CD4-positive, alpha-beta T cell treated with Interferon alpha-2 for 1 hour (primary cell): ENCODE data around the gene SLC2A9.
A peak's percentile ranks its signal among the peaks of the same experiment; 100 is the strongest.
"Not testable (repeated sequence)": the region's sequence is repeated elsewhere in the genome, so short reads cannot be mapped to it uniquely, and the experiment has no call there.

Experiments
- DNase-seq, 2 donors: peaks; one replicate each; pipeline ENCODE4 v3.0.0-alpha.2; 2020 to 2022

Gene SLC2A9

DNA sequence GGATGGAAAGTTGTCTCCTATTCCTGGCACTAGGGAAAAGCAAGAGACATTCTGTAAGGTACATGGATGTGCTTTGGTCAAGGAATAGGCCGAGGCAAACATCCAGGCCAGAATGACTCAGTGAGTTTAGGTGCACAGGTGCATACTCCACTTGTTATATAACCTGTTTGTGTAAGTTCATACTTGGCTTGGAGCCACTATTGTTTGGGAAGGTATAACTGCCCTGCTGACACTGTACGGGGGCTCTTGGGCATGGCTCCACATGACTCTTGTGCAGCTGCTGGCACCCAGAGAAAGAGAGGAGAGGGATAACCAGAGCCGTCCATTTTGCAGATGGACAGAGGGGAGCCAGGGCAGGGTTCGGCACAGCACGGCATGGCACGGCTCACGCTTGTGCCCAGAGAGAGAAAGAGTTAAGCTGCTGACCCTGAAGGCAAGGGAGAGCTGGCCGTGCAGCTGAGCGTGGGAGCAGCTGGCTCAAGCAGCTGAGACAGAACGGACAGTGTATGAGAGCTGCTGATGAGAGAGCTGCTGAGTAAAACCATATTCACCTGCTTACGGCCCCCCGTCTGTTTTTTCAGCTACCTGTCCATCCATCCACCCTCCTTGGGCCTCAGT, 98.0 kb downstream of the SLC2A9 start:
- no peak for DNase-seq

DNA sequence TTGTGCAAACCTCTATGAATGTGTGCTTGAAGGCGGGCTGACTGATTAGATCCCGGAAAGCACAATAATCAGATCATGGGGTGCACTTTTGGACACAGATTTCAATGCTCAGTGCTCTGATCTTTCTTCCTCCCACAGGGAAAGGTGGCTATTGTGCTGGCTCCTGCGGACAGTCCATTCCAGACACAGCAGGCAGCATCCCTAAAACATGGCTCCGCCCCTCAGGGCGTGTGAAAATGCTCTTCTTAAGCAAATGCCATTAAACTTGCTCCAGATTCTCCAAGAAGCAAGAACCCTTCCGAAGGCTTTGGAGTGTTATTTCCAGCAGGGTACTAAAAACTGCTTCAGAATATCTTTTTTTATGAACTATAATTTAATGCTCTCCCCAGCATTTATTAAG, 100.0 kb downstream of the SLC2A9 start:
- no peak for DNase-seq

- DNase-seq = no peak
Observed at GRCh38 chr4:9920029-9920428, 101.3 kb downstream of the SLC2A9 start.

- DNase-seq = no peak
Observed at GRCh38 chr4:9919047-9919446, 102.2 kb downstream of the SLC2A9 start.

DNA sequence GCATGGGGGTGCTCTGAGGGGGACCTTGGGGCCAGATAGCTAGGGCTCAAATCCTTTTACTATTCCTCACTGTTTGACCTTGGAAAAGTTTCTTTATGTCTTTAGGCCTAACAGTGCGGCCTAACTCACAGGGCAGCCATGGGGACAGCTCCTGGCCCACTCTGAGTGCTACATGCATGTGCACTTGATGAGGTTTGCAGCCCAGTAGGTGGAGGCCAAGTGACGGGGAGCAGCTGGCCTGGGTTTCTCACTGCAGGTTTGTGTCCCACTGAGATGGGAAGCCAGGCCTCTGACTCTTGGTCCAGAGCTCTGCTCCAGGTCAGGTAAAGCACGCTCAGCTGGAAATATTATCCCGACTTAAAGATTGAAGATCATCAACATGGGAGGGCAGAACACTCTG, 102.8 kb downstream of the SLC2A9 start:
- no peak for DNase-seq

DNA sequence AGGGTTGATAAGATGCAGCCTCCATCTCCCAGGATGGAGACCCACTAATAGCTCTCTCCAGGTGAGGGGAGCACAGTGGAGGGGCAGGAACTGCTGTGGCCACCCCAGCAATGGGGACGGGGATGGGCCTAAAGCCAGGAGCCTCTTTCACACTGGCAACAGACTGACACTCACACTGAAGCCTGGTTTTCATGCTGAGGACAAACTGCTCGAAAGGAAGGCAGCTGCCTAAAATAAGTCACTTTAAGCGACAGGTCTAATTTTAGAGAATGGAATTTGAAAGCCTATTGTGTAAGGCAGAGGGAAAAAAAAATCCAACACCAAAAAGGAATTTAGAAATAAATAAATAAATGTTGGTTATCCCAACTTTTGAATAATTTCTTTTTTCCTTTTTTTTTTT, 104.4 kb downstream of the SLC2A9 start:
- no peak for DNase-seq

DNA sequence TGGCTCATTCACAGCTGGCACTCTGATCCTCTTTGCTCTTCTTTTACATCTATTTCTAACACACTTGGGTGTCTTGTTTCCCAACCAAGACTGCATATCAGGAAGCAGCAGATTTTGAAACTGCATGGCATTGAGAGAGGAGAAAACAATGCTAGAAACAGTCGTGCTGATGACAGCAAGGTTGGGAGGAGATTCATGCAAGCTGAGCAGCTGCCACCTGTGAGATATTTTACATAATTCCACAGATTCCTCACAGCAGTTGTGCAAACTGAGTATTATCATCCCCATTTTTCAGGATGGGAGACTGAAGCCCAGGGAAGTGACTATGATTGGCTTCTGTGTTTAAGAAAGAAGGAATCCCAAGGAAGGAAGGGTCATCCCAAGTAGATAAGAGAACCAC, 105.0 kb downstream of the SLC2A9 start:
- DNase-seq = no peak

DNA sequence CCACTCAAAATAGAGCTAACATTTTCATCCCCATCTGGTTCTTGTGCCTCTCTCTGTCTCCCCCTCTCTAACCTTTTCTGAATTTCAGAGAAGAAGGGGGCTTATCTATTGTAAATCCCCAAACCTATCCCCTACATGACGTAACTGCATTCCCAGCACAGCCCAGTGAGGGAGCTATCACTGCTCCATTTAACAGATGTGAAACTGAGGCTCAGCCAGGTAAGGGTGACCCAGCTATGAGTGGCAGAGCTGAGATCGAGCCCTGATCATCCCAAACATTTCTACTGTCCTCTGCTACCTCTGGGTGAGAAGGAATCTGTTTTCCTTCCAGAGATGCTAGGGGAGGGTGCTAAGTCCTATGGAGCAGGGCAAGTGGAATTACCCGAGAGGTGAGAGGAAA, 107.5 kb downstream of the SLC2A9 start:
- no peak for DNase-seq

DNA sequence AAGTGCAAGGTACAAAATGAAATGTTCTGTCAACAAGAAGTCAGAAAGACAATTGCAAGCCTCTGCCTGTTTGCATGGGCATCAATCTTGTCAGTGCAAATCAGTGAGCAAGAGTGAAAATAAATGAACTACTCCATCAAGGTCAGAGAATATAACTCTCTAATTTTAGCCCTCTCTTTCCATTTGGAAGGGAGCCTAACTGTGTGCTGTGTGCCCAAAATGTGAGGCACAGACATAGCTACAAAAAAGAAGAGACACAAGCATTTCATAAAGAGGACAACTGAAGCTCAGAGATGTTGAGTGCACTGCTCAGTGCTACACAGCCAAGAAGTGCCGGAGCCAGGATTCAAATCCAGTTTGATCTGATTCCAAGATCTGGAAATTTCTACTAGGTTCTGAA, 114.3 kb downstream of the SLC2A9 start:
- no peak for DNase-seq

- no peak for DNase-seq
Observed at GRCh38 chr4:9904976-9905587, 116.2 kb downstream of the SLC2A9 start.

GRCh38 chr4:9903317-9903716, 118.0 kb downstream of the SLC2A9 start:
- no peak for DNase-seq

DNA sequence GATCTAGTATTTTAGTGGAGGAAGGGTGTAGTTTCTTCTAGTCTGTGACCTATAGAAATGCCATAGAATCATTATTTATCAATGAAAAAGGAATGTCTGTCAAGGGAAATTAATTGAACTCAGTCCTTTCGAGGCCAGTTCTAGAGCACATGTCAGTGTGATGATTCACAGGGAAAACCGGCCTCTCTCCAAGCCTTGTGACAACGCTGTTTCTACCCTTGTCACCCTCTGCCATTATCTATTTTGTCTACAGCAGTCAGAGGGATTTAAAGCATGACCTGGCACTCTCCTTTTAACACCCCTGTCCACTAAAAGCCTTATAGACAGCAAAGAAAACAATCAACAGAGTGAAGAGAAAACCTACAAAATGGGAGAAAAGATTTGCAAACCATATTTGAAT, 120.0 kb downstream of the SLC2A9 start:
- no peak for DNase-seq

DNA sequence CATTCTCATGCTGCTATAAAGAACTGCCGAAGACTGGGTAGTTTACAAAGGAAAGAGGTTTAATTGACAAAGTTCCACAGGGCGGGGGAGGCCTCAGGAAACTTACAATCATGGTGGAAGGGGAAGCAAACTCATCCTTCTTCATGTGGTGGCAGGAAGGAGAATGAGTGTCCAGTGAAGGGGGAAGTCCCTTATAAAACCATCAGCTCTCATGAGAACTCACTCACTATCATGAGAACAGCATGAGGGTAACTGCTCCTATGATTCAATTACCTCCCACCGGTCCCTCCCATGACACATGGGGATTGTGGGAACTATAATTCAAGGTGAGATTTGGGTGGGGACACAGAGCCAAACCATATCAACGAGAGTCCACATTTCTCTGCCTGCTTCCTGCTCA, 120.7 kb downstream of the SLC2A9 start:
- DNase-seq = not testable (repeated sequence)

- no peak for DNase-seq
Observed at GRCh38 chr4:9899306-9900055, 121.8 kb downstream of the SLC2A9 start.

DNA sequence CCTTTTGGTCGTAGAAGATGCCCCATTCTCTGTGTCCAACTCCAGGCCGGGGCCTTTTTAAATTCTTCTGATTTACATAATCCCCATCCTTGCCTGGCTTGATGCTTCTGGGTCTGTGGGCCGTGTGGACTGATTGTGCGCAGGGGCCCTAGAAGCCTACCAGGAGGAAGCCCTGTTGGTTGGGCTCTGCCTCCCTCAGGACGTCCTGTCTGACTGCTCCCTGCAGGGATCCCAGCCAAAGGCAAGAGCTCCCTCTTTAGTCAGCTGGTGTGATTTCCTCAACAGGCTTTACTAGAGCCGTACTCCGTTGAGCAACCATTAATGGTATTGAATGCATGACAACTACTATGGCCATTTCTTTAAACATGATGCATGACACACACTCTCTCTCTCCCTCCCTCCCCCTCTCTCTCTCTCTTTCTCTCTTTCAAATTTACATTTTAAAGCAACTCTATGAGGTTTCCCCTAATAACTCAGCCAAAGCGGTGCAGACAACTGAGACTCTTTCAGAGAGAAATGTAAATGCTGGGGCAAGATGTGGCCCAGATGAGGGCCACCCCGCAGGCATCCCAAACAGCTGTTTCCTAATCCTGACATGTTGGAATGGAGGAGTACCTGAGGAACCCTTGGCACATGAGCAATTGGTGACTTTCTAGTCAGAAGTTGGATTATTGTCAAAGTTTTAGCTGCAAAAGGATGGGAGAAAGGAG, 122.5 kb downstream of the SLC2A9 start:
- DNase-seq = no peak

DNA sequence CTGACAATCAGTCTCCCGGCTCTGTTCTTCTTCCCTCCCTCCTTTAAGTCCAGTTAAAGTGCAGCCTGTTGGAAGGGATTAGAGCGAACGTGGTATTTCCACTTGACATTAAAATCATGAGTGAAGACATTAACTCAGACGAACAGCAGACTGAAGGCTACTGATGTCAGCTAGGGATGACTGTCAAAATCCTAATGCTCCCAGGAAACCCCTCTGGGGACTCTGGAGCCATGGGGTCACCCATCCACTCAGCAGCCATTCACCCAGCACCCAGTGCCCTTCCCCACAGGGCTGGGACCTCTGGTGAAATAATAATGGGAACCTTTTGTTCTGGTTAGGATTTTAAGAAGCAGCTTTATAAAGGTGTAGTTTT, 126.0 kb downstream of the SLC2A9 start:
- DNase-seq = no peak

DNA sequence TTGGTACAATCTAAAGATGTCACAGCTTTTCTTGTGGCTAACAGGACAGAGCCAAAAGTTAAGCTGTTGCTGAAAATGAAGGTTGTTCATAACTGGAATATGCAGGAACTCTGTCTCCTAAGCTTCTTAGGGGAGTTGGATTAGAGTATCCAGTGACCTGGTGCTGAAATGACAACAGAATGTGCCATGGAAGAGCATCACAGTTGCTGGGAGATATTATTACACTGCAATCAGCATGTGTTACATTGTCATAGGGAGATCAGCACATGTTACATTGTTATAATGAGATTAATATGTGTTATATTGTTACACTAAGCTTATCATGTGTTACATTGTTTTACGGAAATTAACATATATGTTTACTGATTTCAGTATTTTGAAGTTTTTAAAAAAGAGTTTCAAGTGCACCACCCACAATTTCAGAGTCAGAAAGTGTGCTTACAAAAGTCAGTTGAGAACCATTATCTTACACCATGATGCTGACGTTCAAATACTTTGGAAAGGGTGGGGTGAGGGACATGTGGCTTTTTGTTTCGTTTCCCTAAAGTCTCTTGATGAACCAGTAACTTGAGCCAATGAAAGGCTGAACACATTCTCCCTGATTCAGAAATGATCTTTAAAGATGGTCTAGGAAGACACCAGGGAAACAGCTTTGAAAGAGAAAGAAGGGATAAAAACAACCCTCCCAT, 126.5 kb downstream of the SLC2A9 start:
- DNase-seq = peak in 1 of 2 donors; percentile 15

DNA sequence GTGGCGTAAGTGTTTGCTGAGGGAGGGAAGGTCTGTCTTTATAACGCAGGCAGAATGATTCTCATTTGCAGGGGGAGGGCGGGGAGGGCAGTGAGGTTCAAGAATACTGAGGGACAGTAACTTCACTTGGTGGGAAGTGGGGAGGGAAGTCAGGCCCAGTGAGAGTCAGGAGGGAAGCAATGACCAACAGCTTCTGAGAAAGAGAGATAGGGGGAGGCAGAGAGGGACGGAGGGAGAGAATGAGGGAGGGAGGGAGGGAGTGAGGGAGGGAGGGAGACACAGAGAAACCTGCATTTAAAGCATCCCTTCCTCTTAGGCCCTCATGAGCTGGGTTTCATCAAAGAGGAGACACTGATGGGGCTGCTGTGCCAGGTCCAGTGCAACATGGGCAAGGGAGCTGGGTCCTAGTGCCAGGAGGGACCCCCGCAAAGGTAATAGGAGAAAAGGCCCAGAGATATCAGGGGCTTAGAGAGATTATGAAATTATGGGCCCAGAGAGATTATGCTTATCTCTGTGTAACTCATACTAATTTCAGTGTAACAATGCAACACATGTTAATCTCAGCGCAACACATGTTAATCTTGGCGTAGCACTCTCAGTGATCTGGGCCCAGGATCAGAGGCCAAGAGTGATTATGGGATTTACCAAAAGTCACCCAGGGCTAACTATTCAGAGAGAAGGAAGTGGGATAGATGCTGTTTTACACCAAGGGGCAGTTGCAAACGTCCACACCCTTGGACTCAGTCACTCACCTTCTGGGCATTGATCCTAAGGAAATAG, 127.8 kb downstream of the SLC2A9 start:
- no peak for DNase-seq

GRCh38 chr4:9891740-9892139, 129.6 kb downstream of the SLC2A9 start:
- DNase-seq = no peak

- no peak for DNase-seq
Observed at GRCh38 chr4:9891056-9891455, 130.2 kb downstream of the SLC2A9 start.

DNA sequence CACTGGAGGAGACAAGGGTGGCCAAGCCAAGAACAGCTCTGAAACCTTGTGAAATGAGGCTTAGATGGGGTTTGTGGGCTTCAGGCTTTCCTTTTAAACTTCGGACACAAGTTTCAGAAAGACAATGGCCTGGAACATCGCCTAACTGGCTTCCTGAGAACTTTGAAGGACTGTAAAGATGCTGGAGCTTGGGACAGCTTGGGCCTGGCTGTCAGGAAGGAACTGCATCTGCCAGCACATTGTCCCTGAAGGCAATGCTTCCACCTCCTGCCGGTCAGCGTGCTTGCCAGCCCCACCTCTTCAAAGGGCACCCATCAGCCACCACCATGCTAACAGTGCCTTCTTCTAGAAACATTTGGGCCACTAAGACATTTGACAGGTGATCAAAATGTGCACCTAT, 132.0 kb downstream of the SLC2A9 start:
- no peak for DNase-seq

- no peak for DNase-seq
Observed at GRCh38 chr4:9885958-9886357, 135.3 kb downstream of the SLC2A9 start.
